Mucosa of stomach (tissue), 1 donor: Measurements from ENCODE around the gene GRID2.

Source experiments
- H3K27me3 ChIP-seq: one replicate; pipeline ENCODE4 v1.7.0; 2013; ENCODE audit warnings: mild to moderate bottlenecking, low read length; ENCODE audit not compliant: control insufficient read depth, insufficient read depth
- H3K36me3 ChIP-seq: one replicate; pipeline ENCODE4 v1.7.0; 2013; ENCODE audit warnings: low read length; ENCODE audit not compliant: control insufficient read depth, insufficient read depth
- H3K4me1 ChIP-seq: one replicate; pipeline ENCODE4 v1.7.0; 2013; ENCODE audit warnings: mild to moderate bottlenecking, low read length; ENCODE audit not compliant: control insufficient read depth, insufficient read depth
- H3K4me3 ChIP-seq: one replicate; pipeline ENCODE4 v1.7.0; 2013; ENCODE audit warnings: low read length
- H3K9ac ChIP-seq: one replicate; pipeline ENCODE4 v1.7.0; 2013; ENCODE audit warnings: mild to moderate bottlenecking, low read length, moderate library complexity
- H3K9me3 ChIP-seq: one replicate; pipeline ENCODE4 v1.7.0; 2013; ENCODE audit warnings: mild to moderate bottlenecking, low read length, moderate library complexity; ENCODE audit not compliant: control insufficient read depth
- donor health status: Pancreatic carcinoma.

The GRID2 gene

GRCh38 chr4:92953462-92953861 lies 649.7 kb downstream of the GRID2 start:
- no peak overlapping the region for H3K4me3 ChIP-seq
- H3K27me3 ChIP-seq: no peaks in the 10 kb centered on the region
- H3K9me3 ChIP-seq: no peaks in the 10 kb centered on the region
- no peak overlapping the region for H3K9ac ChIP-seq
- no peaks in the 10 kb centered on the region for H3K36me3 ChIP-seq
- no peaks in the 10 kb centered on the region for H3K4me1 ChIP-seq

- Histone ChIP-seq H3K27me3 (no peaks in the 10 kb centered on the region), H3K9me3 (no peaks in the 10 kb centered on the region), H3K4me1 (no peaks in the 10 kb centered on the region), H3K36me3 (no peaks in the 10 kb centered on the region), H3K4me3 (no peak overlapping the region), H3K9ac (no peak overlapping the region)
Observed at GRCh38 chr4:92961881-92962280, 658.1 kb downstream of the GRID2 start.

GRCh38 chr4:92962831-92963230 lies 659.1 kb downstream of the GRID2 start:
- H3K9me3 ChIP-seq: no peaks in the 10 kb centered on the region
- no peak overlapping the region for H3K4me3 ChIP-seq
- H3K27me3 ChIP-seq: no peaks in the 10 kb centered on the region
- no peaks in the 10 kb centered on the region for H3K36me3 ChIP-seq
- H3K9ac ChIP-seq: no peak overlapping the region
- H3K4me1 ChIP-seq: no peaks in the 10 kb centered on the region

GRCh38 chr4:92968556-92968955 lies 664.8 kb downstream of the GRID2 start:
- H3K9ac ChIP-seq: no peak overlapping the region
- H3K4me1 ChIP-seq: no peaks in the 10 kb centered on the region
- no peak overlapping the region for H3K4me3 ChIP-seq
- H3K27me3 ChIP-seq: no peaks in the 10 kb centered on the region
- no peaks in the 10 kb centered on the region for H3K36me3 ChIP-seq
- no peaks in the 10 kb centered on the region for H3K9me3 ChIP-seq

GRCh38 chr4:92968996-92969395 lies 665.2 kb downstream of the GRID2 start:
- Histone ChIP-seq H3K4me1 (no peaks in the 10 kb centered on the region), H3K4me3 (no peak overlapping the region), H3K27me3 (no peaks in the 10 kb centered on the region), H3K9ac (no peak overlapping the region), H3K9me3 (no peaks in the 10 kb centered on the region), H3K36me3 (no peaks in the 10 kb centered on the region)

DNA sequence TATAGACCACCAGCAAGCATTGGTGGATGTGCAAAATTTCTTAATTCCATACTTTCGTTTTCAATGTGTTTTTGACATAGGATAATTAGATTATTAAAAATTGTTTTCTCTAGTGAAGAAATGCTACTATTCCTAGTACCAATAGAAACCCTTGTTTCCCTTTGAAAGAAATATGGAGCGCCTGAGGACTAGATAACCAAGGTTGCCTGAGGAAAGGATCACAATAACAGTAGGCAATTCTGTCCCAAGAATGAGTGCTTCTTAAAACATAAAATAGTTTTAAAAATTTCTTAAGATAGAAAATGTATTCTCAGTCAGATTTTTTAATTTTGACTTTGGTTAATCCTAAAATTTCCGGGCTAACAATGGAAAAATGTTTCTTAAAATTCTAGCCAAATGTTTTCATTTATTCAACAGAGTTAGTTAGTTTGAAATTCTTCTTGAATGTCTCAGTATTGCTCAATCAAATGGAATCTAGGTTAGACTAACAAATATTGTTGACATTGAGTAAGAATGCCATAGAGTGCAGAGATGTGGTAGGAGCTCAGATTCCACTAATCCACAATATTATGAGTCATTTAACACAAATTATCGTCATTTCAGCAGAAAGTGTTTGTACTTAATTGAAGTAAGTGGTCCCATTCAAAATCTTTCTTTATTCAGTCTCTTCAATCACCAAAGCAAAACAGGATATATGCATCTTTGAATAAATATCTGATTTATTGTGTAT lies 666.0 kb downstream of the GRID2 start:
- Histone ChIP-seq H3K4me3 (no peak overlapping the region), H3K27me3 (no peaks in the 10 kb centered on the region), H3K4me1 (no peaks in the 10 kb centered on the region), H3K36me3 (no peaks in the 10 kb centered on the region), H3K9ac (no peak overlapping the region), H3K9me3 (no peaks in the 10 kb centered on the region)

- Histone ChIP-seq H3K9me3 (no peaks in the 10 kb centered on the region), H3K36me3 (no peaks in the 10 kb centered on the region), H3K4me1 (no peaks in the 10 kb centered on the region), H3K4me3 (no peak overlapping the region), H3K9ac (no peak overlapping the region), H3K27me3 (no peaks in the 10 kb centered on the region)
Observed at GRCh38 chr4:92970996-92971395, 667.2 kb downstream of the GRID2 start.

GRCh38 chr4:92988301-92988700 lies 684.5 kb downstream of the GRID2 start:
- no peak overlapping the region for H3K4me3 ChIP-seq
- no peaks in the 10 kb centered on the region for H3K9me3 ChIP-seq
- H3K36me3 ChIP-seq: no peaks in the 10 kb centered on the region
- no peaks in the 10 kb centered on the region for H3K4me1 ChIP-seq
- no peaks in the 10 kb centered on the region for H3K27me3 ChIP-seq
- no peak overlapping the region for H3K9ac ChIP-seq

DNA sequence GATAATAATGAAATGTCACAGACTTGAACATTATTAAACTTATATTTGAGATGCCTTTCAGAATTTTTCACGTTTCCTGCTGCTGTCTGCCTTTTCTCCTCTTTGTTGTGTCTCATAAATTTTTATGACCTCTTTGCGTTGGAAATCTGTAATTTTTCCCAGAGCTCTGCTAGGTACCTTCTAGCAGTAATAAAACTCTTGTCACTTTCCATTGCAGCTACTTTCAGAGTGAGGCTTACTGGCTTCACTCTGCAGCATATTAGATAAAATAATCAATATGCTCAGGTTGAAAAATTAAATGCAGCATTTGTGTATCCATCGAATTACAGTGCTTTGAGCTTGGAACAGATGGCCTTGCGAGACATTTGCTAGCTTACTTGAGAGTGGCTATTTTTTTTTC lies 689.0 kb downstream of the GRID2 start:
- Histone ChIP-seq H3K27me3 (no peaks in the 10 kb centered on the region), H3K36me3 (no peaks in the 10 kb centered on the region)

DNA sequence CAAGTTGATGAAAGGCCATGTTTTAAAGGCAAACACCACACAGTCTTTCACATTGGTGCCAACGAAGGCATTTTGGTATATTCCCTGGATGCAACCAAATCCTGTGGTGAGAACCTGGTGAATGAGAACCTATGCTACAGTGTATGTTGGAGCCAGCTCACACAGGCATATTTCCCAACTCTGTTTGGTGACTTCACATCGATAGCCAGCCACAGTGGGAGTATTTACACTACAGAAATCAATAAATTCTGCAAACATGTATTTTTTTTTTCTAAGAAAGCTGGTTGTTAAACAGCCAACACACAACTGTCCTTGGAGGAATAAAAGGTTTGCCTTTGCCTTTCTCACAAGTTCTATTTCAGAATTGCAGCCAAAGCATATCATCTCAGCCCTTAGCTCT lies 691.0 kb downstream of the GRID2 start:
- H3K27me3 ChIP-seq: no peaks in the 10 kb centered on the region
- H3K9ac ChIP-seq: no peak overlapping the region
- no peaks in the 10 kb centered on the region for H3K36me3 ChIP-seq
- no peaks in the 10 kb centered on the region for H3K9me3 ChIP-seq
- H3K4me3 ChIP-seq: no peak overlapping the region
- H3K4me1 ChIP-seq: no peaks in the 10 kb centered on the region

More for the DNA sequence above, 689.0 kb downstream of the GRID2 start:
- Histone ChIP-seq H3K9me3 (no peaks in the 10 kb centered on the region), H3K4me1 (no peaks in the 10 kb centered on the region), H3K4me3 (no peak overlapping the region), H3K9ac (no peak overlapping the region)

- no peaks in the 10 kb centered on the region for H3K4me1 ChIP-seq
- no peaks in the 10 kb centered on the region for H3K9me3 ChIP-seq
- H3K9ac ChIP-seq: no peak overlapping the region
- H3K4me3 ChIP-seq: no peak overlapping the region
- no peaks in the 10 kb centered on the region for H3K27me3 ChIP-seq
- no peaks in the 10 kb centered on the region for H3K36me3 ChIP-seq
Observed at GRCh38 chr4:92996533-92996932, 692.8 kb downstream of the GRID2 start.

DNA sequence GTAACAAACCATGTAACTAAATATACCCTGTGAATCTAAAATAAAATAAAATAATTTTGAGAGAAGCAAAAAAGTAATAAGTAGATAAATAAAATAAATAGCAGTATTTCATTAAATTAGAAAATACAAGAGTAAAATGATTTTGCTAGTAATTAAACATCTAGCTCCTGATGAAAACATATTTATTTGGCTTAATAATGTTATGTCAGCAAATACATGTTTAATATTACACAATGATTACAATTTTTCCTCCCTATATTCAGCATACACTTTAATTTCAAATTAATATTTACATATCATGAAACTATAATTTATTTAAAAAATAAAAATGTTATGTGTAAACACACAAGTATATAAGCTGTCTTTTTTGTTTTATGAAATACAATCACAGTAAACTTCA lies 697.1 kb downstream of the GRID2 start:
- Histone ChIP-seq H3K9ac (no peak overlapping the region), H3K9me3 (no peaks in the 10 kb centered on the region), H3K36me3 (no peaks in the 10 kb centered on the region), H3K27me3 (no peaks in the 10 kb centered on the region), H3K4me1 (no peaks in the 10 kb centered on the region), H3K4me3 (no peak overlapping the region)

DNA sequence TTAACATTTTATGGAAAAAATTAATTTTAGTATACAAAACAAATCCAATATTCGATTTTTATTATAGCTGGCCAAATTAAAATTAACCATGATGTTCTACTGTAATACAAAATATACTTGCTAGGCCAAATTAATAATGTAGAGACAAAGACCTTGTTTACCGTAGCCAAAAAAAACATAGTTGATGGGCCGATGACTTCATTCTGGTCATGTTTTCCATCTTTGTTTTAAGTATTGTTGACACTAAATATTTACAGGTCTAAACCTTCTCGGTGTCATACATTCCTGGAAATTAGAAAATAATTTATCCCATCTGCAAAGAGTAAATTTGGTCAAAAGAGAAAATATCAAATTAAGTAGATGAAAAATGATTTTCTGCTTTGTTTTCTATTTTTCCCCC lies 698.5 kb downstream of the GRID2 start:
- H3K9me3 ChIP-seq: no peaks in the 10 kb centered on the region
- H3K27me3 ChIP-seq: no peaks in the 10 kb centered on the region
- H3K36me3 ChIP-seq: no peaks in the 10 kb centered on the region
- H3K4me1 ChIP-seq: no peaks in the 10 kb centered on the region
- H3K9ac ChIP-seq: no peak overlapping the region
- H3K4me3 ChIP-seq: no peak overlapping the region
